GM18951 (cell line): ENCODE data around the gene MIDN.

Experiments
- POLR2A ChIP-seq: IDR thresholded peaks from 4 replicates; pipeline ENCODE4 v1.6.1; 2011; ENCODE audit warnings: mild to moderate bottlenecking; ENCODE audit not compliant: insufficient read length, insufficient read depth; ENCODE audit errors: extremely low read depth
- in situ Hi-C: fragments of 300-500 bp; cut with MboI; formaldehyde crosslinking; loops from one replicate; pipeline ENCODE4 v1.12.0; 2022; ENCODE audit warnings: low sequenced_read_pairs, mixed read lengths, inconsistent platforms; ENCODE audit not compliant: unreplicated experiment

The MIDN gene

DNA sequence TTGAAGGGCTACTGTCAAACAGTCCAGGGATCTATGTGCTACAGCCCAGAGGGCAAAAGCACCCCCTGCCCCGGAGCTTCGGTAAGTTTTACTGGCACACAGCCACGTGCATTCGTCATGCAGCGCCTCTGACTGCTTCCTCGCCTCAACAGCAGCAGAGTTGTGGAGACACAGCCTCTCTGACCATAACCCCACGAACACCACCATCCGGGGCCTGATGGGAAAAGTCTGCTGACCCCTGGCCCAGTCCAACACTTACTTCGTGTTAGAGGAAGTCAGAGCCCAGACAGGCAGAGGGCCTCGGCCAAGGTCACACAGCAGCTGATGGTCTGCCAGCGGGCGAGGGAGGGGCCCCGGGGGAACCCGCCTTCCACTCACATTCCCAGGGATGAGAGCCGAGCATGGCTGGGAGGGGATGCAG is 15.7 kb upstream of the MIDN start:
- in situ Hi-C loops, result no loop called here

DNA sequence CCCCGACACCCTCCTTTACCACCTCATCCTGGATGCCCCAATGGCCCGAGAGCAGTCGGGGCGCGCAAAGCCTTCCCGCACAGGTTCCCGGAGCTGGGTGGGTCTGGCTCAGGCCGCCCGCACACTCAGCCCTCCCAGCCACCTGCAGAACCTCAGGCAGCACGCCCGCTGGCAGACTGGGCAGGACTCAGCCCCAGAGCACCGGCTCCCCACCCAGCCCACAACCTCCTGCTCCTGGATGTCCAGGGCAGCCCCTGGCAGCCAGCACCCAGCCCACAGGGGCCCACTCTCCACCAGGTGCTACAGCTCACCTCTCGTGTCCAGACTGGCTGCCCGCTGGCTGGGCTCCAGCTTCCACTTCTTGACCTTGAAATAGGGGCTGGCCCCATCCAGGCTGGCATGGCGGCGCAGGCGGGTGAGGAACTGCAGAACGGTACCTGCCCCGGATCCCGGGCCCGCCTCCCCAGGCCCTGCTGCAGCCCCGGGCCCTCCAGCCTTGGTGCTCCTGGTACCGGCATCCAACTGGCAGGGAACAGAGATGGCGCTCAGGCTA is 15.2 kb upstream of the MIDN start:
- no peak for TF ChIP-seq POLR2A
- in situ Hi-C loops, result no loop called here

More for the DNA sequence above, 15.7 kb upstream of the MIDN start:
- TF ChIP-seq POLR2A, result no peak

DNA sequence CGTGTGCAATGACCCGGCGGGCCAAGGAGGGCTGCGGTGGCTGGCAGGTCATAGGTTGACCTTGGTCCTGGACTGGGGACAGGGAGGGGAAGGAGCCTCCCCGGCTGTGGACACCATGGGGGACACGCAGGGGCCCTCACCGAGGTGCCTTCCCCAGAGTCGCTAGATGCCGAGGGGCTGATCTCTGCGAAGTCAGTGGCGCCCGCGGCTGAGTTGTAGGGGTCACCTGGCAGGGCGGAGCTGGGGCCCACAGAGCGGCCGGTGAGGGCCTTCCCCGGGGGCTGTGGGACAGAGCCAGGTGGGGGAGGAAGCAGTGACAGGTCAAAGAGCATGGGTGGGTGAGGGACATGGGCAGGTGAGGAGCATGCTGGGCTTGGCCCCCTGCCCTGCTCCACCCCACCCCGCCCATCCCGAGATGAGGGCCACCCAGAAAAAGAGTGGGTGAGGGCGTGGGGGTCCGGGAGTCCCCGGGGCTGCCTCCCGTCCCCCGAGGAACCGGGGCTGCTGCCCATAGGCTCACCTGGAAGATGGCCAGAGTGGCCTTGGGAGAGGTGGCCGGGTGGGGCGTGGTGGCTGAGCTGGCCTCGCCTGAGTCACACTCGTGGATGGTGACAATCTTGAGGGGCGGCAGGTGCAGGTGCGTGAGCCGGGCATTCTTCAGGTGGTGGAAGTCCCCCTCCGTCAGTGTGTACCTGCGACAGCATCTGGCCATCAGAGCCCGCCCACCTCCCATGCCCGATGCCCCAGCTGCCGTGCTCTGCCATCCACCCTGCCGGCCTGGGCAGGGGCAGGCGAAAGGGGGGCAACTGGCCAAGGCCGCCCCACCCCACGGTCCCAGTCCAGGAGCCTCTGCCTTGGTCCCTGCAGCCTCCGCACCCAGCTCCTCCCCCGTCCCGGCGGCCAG is 14.1 kb upstream of the MIDN start:
- in situ Hi-C loops, result no loop called here
- TF ChIP-seq POLR2A, result no peak

DNA sequence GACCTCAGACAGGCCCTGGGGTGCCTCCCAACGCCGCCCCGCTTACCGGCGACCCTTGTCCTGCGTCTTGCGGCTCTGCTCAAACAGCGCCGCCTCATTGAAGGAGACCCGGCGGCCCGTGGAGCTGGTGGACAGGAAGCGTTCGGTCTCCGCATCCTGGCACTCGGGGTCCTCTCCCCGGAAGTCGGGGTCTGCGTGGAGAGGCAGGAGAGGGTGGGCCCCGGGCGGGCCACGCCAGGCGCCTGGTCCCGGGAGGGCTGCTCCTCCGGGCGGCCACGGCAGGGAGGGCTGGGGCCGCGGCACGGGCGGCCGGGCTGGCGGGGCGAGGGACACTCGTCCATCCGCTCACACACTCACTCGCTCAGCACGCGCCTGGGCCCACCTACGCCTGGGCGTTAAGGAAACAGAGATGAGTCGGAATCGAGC is 13.4 kb upstream of the MIDN start:
- in situ Hi-C loops, result no loop called here

DNA sequence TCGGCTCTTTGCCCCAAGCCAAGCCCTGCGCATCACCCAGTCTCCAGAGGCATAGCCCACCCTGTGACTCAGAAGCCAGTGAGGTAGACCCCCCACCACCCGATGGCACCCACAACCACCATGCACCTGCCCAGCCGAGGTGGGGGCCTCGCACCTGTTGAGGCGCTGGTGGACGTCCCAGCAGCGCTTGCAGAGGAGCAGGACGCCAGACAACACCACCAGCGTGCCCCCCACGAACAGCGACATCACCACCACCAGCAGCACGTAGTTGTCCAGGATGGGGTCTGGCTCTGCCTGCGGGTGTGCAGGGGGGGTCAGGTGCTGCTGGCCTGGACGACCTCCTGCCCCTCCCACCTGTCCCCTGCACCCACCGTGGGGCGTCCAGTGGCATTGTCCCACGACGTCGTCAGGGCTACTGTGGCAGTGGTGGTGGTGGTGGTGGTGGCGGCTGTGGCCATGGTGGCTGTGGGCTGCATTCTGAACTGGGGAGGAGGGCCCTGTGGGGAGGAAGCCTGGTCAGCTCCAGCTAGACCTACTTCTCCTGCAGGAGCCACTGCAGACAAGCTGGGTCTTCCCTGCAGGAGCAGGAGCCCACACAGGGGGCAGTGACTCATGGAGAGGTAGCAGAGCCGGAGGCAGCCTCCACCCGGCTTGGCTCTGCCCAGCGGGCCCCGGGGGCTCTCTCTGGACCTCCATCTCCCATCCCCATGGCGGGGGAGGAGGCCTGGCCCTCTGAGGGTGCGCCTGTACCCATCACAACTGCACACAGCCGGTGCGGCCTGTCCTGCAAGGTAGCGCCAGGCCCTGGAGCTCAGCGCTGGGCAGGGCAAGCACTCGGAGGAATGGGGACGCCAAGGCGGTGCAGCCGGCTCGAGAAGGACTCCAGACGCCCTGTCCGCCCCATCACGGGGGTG is 12.5 kb upstream of the MIDN start:
- no peak for TF ChIP-seq POLR2A

More for the DNA sequence above, 13.4 kb upstream of the MIDN start:
- no peak for TF ChIP-seq POLR2A

DNA sequence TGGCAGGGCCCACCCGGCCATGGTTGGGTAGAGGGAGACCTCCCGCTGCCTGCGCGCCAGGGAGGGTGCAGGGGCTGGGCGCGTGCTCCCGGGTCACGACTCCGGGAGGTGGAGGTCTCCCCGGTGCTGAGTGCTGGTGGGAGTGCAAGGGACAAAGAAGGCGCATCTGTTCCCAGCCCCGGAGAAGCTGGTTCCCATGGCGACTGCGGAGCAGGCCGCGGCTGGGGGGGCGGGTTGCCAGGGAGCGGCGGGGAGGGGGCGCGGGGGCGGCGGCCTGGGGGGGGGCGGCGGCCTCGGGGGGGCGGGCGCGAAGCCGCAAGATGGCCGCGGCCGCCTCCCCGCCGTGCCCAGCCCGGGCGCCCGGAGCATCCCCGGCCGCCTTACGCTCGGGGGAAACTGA is 11.8 kb upstream of the MIDN start:
- in situ Hi-C loops, result no loop called here
- TF ChIP-seq POLR2A, result no peak

More for the DNA sequence above, 12.5 kb upstream of the MIDN start:
- in situ Hi-C loops, result no loop called here

DNA sequence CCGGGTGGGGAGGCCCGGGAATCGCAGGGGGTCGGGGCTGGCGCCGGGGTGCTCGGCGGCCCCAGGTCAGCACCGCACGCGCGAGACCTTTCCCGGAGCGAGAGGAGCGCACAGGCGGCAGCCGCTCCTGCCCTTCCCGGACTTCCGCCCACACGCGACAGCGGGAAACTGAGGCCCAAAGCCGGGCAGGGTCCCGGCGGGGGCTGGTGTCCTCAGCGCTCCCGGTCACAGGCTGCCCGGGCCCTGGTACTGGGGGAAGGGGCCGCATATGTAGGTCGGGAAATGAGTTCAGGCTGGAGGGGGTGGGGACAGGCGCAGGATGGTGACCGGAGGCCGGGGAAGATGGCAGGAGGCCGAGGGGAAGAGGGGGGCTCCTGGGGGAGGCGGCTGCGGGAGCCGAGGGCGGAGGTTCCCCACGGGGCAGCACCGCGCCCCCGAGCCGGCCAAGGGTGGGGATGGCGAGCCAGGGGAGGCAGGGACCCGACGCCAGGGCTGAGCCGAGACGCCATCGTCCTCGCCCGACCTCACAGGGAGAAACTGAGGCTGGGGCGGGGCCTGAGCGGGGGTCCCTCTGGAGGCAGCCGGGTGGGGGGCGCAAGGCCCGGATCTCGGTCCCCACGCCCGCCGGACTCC is 11.2 kb upstream of the MIDN start:
- TF ChIP-seq POLR2A, result no peak
- in situ Hi-C loops, result no loop called here

DNA sequence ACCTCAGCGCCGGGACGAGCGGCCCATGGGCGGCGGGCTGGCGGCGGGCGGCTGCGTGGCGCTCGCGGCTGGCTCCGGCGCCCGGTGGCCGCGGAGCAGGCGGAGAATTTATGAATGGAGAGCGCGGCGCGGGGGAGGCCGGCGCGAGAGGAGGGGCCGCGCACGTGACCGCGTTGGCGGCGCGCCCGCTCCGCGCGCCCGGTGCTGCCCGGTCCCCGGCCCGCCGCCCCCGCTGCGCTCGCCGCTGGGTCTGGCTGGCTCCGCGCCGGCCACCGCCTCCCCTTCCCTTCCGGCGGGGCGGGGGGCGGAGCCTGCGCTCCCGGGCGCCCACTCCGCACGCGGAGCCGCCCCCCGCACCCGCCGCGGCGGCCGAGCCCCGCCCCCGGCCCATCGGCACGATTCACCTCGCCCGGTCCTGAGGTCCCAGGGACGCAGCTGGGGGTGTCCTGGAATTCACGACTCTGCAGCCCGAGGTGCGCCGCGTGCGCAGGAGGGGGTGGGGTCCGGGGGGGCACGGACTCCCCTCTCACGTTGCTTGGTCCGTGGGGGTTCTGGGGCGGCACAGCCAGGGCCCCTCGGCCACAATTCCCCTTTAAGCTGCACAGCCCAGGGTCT is 10.5 kb upstream of the MIDN start, which contains the start of gene CBARP:
CBARP (minus strand) TSS at position 252 of the 615 bp plus-strand sequence. CDS start 1,905 bp downstream, outside the sequence.
- in situ Hi-C loops, result no loop called here
- TF ChIP-seq POLR2A, result no peak

DNA sequence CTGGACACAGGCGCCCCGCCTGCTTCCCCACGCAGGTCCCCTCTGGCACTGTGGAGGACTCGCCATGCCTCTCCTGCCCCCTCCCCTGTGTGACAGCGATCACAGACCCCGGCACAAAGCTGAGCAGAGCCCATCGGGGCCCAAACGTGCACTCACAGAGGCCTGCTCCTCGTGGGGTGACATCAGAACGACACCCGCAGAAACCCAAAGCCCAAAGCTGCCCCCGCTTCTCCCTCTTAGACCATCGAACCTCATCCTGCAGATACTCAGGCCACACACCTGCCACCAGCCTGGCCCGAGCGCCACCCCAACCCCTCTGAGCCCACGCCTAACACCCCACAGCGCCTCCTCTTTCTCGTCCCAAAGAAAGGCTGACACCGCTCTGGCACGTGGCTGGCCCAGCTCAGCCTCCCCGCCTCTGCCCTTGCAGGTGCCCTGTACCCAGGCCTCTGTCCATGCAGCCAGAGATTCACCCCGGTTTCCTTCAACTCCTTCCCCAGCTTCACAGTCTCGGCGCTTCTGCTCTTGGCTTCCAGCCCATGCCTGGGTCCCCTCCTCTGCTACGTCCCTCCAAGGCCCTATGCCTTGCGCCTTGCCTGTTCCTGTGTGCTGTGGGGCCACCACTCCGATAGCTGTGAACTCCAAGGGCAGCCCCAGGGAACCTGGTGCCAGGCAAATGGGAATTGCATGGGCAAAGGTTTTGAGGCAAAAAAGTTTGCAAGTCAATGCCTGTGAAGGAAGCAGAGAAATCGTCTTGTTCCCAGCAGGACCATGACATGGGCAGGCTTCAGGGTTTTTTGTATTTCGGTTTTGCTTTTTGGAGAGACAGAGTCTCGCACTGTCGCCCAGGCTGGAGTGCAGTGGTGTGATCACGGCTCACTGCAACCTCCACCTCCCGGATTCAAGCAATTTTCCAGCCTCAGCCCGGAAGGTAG is 9.7 kb upstream of the MIDN start:
- TF ChIP-seq POLR2A, result no peak
- in situ Hi-C loops, result no loop called here

DNA sequence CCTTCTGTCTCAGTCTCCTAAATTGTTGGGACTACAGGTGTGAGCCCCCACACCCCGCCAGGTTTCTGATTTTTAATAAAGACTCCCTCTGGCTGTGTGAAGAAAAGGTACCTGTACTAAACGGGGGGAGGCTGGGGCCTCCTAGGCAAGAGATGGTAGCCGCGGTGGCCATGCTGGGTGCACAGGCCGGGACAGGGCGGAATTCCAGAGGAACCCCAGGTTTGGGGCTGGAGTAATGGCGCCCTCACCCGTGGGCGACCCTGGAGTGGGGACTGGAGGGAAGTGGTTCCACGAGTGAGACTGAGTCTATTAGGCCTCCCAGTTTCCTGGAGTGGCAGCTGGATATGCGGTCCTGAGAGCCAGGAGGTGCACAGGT is 9.0 kb upstream of the MIDN start:
- TF ChIP-seq POLR2A, result no peak
- in situ Hi-C loops, result no loop called here
